SH-SY5Y (cell line): ENCODE data around the gene PRC1.

ENCODE experiments used
- GATA2 ChIP-seq: IDR thresholded peaks from 2 replicates; pipeline ENCODE4 v1.6.1; 2011; ENCODE audit warnings: mild to moderate bottlenecking, low read depth, low read length
- GATA3 ChIP-seq: IDR thresholded peaks from 2 replicates; pipeline ENCODE4 v1.6.1; 2011; ENCODE audit warnings: low read depth, mild to moderate bottlenecking, low read length, moderate library complexity

Gene PRC1

DNA sequence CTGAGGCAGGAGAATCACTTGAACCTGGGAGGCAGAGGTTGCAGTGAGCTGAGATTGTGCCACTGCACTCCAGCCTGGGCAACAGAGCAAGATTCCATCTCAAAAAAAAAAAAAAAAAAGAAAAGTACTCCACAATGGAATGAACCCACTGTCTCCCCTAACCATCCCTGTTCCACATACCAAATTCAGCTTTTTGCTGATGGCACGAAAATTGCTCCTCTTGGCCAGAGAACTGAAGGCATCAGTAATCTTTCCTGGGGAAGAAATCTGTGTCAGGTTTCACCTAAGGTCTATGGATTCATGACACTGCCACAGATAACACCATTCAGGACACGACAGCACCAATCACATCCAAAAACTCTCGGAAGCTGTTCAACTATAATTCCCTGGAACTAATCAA, 6.9 kb upstream of the PRC1 start:
- TF ChIP-seq GATA2 (no peak), GATA3 (no peak)

DNA sequence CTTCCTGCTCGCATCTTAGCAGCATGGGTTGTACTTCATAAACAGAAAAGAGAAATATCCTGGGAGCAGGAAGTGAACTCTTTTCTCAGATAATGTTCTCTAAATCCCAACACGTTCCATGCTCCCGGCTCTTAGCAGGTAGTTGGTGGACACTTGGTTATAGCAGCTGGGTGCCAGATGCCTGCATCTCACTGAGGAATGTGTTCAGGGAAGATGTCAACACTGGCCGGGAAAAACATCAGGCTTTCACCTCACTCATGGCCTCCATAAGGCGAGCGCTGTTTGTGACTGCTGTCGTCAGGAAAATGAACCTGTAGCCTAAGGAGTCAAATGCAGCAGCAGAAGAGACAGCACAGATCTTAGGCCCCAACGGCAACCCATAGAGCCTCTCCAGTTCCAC, 4.4 kb upstream of the PRC1 start:
- TF ChIP-seq GATA2 (no peak), GATA3 (no peak)

DNA sequence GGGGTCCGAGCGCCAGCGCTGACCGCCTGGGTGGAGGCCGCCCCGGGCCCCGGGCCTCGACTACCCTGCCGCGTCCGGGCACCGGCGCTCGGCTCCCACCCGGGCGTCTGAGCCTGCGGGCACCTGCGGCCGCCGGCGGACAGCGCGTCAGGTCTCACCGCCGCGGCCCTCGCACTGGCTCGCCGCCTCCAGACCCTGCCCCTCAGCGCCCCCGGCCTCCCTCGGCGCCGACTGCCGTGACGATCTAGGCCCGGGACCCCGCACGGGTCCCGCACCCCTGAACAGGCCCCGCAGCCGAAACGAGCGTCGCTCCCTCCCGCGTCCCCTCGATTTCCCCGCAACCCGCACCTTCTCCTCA, 297 bp downstream of the PRC1 start:
- TF ChIP-seq GATA3 (no peak), GATA2 (no peak)

DNA sequence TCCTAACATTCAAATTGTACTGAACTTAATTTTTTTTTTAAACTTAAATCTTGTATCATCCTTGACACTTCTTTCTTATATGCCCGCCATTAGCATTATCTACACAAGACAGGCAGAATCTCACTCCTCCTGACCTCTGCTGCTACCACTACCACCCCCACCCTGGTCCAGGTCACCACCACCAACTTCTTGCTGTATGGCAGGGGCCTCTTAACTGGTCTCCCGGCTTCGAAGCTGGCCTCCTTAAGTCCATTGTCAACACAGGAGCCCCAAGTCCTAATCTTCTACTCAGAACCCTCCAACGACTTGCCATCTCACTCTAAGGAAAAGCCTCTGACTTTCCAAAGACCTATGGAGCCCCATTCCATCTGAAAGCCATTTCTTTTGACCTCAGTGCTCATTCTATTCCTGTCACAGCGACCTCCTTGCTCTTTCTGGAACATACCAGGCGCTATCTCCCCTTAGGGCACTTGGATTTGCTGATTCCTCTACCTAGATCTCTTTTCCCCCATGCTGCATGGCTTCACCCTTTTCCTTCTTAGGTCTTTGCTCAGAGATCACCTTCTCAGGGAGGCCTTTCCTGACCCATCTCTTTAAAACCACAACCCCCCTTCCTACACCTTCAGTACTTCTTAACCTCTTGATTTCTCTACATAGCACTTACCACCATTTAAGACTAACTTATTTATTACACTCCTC, 2.6 kb downstream of the PRC1 start:
- TF ChIP-seq GATA3 (no peak), GATA2 (no peak)

DNA sequence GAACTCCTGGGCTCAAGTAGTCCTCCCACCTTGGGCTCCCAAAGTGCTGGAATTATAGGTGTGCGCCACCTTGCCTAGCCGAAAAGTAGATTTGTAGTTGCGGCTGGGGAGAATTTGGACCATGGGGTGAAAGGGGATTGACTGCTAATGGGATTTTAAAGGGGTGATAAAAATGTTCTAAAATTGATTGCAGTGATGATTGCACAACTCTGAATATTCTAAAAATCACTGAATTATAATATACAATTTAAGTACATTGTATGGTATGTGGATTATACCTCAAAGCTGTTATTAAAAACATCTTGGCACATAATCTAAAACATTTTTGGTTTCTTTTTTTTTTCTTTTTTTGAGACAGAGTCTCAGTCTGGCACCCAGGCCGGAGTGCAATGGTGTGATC, 3.9 kb downstream of the PRC1 start:
- TF ChIP-seq GATA3 = no peak
- TF ChIP-seq GATA2 = no peak

DNA sequence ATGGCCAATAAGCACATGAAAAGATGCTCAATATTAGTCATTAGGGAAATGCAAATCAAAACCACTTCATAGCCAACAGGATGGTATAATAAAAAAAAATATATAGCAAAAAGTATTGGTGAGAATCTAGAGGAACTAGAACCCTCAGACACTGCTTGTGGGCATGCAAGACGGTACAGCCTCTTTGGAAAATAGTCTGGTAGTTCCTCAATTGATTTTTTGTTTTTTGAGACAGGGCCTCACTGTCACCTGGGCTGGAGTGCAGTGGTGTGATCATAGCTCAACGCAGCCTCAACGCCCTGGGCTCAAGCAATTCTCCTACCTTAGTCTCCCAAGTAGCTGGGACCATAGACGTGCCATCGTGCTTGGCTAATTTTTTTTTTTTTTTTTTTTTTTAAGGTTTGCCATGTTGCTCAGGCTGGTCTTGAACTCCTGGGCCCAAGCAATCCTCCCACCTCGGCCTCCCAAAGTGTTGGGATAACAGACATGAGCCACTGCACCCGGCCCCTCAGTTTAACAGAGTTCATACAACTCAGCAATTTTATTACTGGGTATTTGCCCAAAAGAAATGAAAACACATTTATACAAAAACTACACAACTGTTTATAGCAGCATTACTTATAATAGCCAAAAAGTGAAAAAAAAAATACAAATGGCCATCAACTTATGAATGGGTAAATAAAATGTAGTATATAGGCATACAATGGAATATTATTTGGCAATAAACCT, 5.1 kb downstream of the PRC1 start:
- TF ChIP-seq GATA3 = no peak
- TF ChIP-seq GATA2 = no peak

DNA sequence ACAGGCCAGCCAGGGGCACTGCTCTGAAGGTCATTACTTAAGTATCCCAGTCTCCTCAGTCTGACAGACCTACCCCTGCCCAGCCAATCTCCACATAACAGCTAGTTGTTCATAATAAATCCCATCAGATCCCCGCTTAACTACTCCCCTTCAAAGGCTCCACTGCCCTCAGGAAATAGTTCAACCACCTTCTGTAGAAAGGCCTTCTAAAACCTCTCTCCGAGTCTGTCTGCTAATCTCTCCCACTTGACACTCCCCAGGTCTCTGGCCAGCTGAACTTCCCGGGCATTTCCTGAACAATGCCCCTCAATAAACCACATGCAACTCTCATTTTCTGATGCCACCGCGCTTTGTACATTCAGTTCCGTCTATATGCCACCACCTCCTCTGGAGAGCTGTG, 6.0 kb downstream of the PRC1 start:
- TF ChIP-seq GATA2 (no peak), GATA3 (no peak)

DNA sequence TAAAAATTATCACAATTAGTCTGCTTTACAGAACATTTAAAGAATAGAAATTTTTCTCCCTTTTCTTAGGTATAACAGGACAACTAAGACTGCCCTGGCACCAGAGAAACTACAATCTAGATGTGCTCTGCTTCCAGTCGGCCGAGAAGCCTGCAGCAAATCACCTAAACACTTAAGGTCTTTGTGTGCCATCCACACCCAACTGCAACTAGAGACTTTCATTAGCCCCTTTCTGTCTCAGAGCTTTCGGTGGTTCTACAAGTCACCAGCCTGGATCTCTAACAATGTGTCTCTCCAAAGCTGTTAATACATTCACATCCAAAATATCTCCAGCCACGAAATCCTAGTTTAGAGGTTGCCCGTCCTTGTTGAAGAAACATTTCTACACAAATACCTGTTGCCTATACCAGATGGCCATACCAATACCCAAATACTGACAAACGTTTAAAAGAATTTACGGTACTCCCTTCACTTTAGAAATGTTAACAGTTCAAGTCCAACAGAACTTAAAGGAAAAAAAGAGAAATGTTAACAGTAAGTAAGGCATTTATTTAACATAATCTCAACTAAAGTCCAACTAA, 6.7 kb downstream of the PRC1 start:
- TF ChIP-seq GATA2 (no peak), GATA3 (no peak)

DNA sequence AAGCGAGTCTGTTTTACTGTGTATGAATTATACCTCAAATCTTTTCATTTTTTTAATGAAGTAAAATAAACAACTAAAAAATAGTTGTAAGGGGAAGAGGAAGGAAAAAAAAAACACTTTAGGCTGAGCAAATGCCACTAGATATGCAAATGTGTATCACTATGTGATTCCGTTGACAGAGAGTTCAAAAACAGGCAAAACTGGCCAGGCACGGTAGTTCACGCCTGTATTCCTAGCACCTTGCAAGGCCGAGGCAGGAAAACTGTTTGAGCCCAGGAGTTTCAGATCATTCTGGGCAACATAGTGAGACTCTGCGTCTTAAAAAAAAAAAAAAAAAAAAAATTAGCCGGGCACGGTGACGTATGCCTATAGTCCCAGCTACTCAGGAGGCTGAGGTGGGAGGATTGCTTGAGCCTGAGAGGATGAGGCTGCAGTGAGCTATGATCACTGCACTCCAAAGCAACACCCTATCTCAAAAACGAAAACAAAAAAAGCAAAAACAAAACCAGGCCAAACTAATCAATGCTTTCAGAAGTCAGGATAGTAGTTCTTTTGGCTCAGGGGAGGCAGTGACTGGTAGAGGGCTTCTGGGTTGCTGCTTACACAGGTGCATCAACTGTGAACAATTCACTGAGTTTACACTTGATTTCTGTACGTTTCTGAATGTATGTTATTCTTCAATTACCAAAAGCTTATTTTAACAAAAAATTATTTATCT, 7.4 kb downstream of the PRC1 start:
- TF ChIP-seq GATA2 (no peak), GATA3 (no peak)

DNA sequence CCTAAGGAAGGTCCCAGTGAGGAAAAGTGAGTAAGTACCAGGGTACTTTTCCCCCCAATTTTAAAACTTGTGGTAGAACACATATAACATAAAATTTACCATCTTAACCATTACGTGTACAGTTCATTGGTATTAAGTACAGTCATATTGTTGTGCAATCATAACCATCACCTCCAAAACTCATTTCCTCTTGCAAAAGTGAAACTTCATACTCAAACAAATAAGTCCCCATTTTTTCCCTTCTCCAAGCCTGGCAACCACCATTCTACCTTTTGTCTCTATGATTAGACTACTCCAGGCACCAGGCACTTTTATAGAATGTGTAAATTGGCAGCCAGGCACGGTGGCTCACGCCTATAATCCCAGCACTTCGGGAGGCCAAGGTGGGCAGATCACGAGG, 12.2 kb downstream of the PRC1 start:
- TF ChIP-seq GATA3 (no peak), GATA2 (no peak)

DNA sequence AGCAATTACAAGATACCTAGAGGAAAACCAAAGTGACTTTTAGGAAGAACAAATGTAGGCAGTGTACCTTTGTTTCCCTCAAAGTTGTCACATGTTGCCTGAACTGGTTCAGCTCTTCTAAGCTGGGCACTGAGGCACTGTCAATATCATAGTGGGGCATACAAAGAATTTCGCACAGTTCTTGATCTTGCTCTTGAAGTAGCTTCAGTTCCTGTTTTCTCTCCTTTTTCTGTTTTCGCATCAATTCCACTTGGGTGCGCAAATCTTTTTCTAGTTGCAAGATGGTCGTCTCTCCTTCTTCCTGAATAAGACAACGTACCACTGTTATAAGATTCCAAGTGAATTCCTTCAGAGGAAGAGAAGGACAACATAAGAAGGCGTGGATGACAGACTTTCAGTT, 12.7 kb downstream of the PRC1 start:
- TF ChIP-seq GATA3 = no peak
- no peak for TF ChIP-seq GATA2

DNA sequence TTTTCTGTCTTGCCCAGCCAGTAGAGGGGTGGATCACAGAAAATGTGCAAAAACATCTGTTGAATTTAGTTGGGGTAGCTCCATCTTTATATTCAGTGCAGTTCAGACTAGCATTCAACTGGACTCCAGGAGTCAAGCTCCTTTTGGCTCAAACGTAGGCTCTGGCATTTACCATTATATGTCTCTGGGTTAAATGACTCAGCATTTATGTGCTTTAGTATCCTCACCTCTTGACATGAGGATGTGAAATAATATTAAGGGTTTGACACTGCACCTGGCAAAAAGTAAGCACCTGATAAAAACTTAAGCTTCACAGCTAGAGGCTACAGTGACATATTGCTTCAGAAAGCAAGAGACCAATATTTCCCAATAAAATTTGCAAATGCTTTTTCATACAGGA, 14.8 kb downstream of the PRC1 start:
- no peak for TF ChIP-seq GATA2
- no peak for TF ChIP-seq GATA3

DNA sequence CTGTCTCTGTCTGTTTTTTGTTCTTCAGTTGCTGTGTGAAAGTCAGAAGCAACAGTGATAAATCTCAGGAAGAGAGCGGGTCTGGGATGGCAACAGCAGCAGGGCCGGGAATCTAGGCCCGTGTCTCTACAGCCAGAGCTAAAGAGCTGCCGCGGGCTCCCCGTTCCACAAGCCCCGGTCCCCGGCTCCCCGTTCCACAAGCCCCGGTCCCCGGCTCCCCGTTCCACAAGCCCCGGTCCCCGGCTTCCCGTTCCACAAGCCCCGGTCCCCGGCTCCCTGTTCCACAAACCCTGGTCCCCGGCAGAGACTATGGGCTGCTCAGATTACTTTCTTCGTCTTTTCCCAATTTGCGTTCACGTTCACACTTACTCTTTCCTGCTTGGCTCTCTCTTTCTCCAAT, 20.1 kb downstream of the PRC1 start:
- no peak for TF ChIP-seq GATA2
- TF ChIP-seq GATA3 = no peak

DNA sequence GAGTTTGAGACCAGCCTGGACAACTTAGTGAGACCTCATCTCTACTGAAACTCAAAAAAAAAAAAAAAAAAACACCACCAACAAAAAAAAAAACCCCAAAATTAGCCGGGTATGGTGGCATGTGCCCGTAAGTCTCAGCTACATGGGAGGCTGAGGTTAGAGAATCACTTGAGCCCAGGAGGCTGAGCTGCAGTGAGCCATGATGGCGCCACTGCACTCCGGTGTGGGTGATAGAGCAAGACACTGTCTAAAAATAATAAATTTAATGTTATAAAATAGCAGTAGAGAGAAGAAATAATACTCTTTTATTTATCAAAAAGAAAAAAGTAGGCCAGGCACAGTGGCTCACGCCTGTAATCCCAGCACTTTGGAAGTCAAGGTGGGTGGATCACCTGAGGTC, 22.2 kb downstream of the PRC1 start:
- TF ChIP-seq GATA2 = no peak
- no peak for TF ChIP-seq GATA3
